H1 (cell line): Measurements from ENCODE around the gene TSR3. TPM values are rescaled to one million over a fixed set of nuclear protein-coding genes. Genes with fewer than 3 reads are reported as not detected.

ENCODE experiments used
- EP300 ChIP-seq, 2 experiments: IDR thresholded peaks; 1 replicate in 1 of 2; 2 replicates in 1 of 2; pipeline ENCODE4 v1.6.1; 2011 to 2012; ENCODE audit warnings: low read depth in 2 of 2, low read length in 2 of 2, mild to moderate bottlenecking in 2 of 2, borderline replicate concordance in 1 of 2, inconsistent platforms in 1 of 2, moderate library complexity in 1 of 2
- RAD21 ChIP-seq, 2 experiments: IDR thresholded peaks in 1 of 2; conservative IDR thresholded peaks in 1 of 2; 2 replicates each; pipeline ENCODE4 v1.6.1; 2011; ENCODE audit warnings: low read depth in 2 of 2, low read length in 2 of 2, improper control_type of control experiment in 1 of 2, inconsistent platforms in 1 of 2, mild to moderate bottlenecking in 1 of 2, moderate library complexity in 1 of 2
- polyA plus RNA-seq, 7 experiments: library from polyadenylated mRNA; depleted of rRNA in 3 of 7; stranded (reverse) in 5 of 7; unstranded in 2 of 7; fragments of >200 nt in 5 of 7; fragments of 200-250 nt in 2 of 7; gene quantifications; 1 replicate in 5 of 7; 2 replicates in 1 of 7; 4 replicates in 1 of 7; pipeline versions ENCODE4 v1.2.1 to v1.2.3, GENCODE V29; 2011 to 2013; ENCODE audit warnings: missing spikeins in 2 of 7, mixed read lengths in 2 of 7
- total RNA-seq: library from RNA; stranded (reverse); fragmentation: NEBNext Ultra II Directional; extraction: Animal tissue kit (Norgen Biotek cat#: 25700); gene quantifications from 2 replicates; pipeline ENCODE4 v1.2.1, GENCODE V29; 2021

The TSR3 gene
- total and polyA plus RNA-seq, 2 of the 8 experiments (the other 6 are each of a cell fraction or from before 2014, with no cell fraction given): 43.1 to 52.3 TPM

DNA sequence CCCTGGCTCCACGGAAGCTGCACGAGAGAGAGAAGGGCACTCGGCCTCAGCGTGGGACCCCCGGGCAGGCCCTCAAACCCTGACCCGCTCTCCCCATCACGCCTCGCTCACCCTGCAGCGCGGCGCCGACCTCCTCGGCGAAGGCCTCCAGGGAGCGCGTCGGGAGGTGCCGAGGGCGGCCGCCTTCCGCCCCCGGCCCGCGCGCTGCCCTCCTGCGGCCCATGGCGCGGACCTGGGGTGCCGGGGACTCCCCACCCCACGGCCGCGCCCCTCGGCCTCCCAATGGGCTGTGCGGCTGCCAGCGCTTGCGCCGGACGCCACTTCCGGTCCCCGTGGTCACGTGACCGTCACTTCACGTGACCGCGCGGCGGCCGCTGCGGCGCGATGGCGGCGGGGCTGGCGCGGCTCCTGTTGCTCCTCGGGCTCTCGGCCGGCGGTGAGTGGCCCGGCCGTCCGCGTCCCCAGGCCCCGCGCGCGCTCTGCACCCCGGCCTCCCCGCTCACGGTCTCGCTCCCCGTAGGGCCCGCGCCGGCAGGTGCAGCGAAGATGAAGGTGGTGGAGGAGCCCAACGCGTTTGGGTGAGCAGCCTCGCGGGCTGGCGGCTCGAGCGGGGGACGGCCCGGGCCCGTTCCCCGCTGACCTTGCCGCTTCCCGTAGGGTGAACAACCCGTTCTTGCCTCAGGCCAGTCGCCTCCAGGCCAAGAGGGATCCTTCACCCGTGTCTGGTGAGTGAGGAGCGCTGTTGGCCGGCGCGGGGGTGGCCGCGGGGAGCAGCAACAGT is at the start of gene TSR3, which contains the start of gene GNPTG (continued):
- TF ChIP-seq RAD21 (IDR thresholded peaks at IDR 0.05 in 1 of 2, conservative IDR thresholded peaks at IDR 0.05 in 1 of 2; ENCODE audit: low read depth in 2 of 2, low read length in 2 of 2) (peak in 1 of 2 experiments; percentile 25; a peak in 1 of 4 replicates), EP300 (IDR thresholded peaks at IDR 0.05; ENCODE audit: borderline replicate concordance in 1 of 2, low read depth in 2 of 2, low read length in 2 of 2) (peak in 1 of 2 experiments; percentile 93; a peak in 2 of 3 replicates)
